K562 (cell line): ENCODE data around the gene TUBB4B. TPM values are rescaled to one million over a fixed set of nuclear protein-coding genes. Genes with fewer than 3 reads are reported as not detected.

Experiments used
- ZNF584 ChIP-seq: fragments of 200-800 bp; sonication (Bioruptor generic); IDR thresholded peaks from 2 replicates; pipeline ENCODE4 v1.6.1; 2016; ENCODE audit warnings: low read depth, mild to moderate bottlenecking, missing genetic modification characterization, missing compliant biosample characterization
- polyA plus RNA-seq, 8 experiments: library from polyadenylated mRNA; depleted of rRNA in 4 of 8; stranded (reverse) in 5 of 8; unstranded in 3 of 8; fragments of >200 nt; fragmentation: Nextera tagmentation in 2 of 8; fragmentation: Illumina TruSeq in 1 of 8; extraction: Ambion mirVana in 2 of 8; extraction: Trizol in 1 of 8; gene quantifications; 2 replicates each; pipeline versions ENCODE4 v1.2.1 to v1.2.3, GENCODE V29; 2011 to 2014; ENCODE audit warnings: inconsistent platforms in 1 of 8, missing spikeins in 1 of 8
- total RNA-seq, 7 experiments: library from RNA; depleted of rRNA in 6 of 7; stranded (reverse); fragments of >200 nt in 6 of 7; fragmentation: Illumina TruSeq in 2 of 7; extraction: Trizol in 2 of 7; gene quantifications; 2 replicates each; pipeline versions ENCODE4 v1.2.1 to v1.2.3, GENCODE V29; 2011 to 2021; ENCODE audit warnings: low replicate concordance in 1 of 7
- TF ChIP-seq, protein P1 (sequence below), 2 experiments: fragments of 450-650 bp; formaldehyde crosslinking in 1 of 2; IDR thresholded peaks; 2 replicates each; pipeline versions ENCODE4 v1.4.0 to v1.6.1; 2014 to 2020; ENCODE audit warnings: mild to moderate bottlenecking in 2 of 2, borderline replicate concordance in 1 of 2, low read depth in 1 of 2

Gene TUBB4B
- total and polyA plus RNA-seq, 9 of the 15 experiments (the other 6 are each of a cell fraction or from before 2014, with no cell fraction given): 24.1 to 443 (median 268) TPM

DNA sequence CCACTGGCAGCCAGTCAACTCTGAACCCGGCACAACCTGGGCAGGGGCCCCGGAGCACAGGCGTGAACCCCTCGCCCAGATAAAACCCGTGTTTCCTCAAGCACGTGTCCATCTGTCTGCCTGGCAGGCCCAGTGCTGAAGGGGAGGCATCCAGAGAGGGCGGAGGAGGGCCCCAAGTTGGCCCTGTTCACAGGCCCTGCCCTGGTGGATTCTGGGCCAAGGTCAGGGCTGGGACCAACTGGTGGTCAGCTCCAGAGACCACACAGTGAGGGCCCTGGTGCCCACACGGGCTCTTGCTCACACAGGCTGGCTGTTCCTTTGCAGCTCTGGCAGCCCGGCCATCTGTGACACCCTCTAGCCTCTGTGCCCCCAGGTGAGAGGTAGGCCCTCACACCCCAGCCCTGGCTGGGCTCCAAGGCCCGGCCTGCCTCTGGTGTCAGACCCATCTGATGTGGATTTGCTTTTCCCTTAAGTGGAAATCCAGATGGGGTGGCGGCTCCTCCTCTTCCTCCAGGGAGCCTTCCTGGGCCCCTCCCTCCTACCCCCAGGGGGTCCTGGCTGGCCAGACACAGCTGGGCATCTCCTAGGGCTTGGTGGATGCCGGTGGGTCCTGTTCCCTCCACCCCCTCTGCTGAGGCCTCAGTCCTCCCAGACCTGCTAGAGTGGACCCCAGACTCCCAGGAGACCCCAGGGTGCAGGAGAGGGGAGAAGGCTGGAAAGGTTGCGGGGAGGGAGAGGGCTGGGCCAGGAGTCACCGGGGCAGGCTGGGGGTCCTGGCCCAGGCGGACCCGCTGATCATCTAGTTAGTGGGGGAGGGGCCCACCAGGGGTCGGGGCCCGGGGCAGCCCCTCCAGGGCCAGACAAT is 9.5 kb downstream of the TUBB4B start (continued):
- TF ChIP-seq, protein P1, sequence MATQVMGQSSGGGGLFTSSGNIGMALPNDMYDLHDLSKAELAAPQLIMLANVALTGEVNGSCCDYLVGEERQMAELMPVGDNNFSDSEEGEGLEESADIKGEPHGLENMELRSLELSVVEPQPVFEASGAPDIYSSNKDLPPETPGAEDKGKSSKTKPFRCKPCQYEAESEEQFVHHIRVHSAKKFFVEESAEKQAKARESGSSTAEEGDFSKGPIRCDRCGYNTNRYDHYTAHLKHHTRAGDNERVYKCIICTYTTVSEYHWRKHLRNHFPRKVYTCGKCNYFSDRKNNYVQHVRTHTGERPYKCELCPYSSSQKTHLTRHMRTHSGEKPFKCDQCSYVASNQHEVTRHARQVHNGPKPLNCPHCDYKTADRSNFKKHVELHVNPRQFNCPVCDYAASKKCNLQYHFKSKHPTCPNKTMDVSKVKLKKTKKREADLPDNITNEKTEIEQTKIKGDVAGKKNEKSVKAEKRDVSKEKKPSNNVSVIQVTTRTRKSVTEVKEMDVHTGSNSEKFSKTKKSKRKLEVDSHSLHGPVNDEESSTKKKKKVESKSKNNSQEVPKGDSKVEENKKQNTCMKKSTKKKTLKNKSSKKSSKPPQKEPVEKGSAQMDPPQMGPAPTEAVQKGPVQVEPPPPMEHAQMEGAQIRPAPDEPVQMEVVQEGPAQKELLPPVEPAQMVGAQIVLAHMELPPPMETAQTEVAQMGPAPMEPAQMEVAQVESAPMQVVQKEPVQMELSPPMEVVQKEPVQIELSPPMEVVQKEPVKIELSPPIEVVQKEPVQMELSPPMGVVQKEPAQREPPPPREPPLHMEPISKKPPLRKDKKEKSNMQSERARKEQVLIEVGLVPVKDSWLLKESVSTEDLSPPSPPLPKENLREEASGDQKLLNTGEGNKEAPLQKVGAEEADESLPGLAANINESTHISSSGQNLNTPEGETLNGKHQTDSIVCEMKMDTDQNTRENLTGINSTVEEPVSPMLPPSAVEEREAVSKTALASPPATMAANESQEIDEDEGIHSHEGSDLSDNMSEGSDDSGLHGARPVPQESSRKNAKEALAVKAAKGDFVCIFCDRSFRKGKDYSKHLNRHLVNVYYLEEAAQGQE (IDR thresholded peaks at IDR 0.05; ENCODE audit: borderline replicate concordance): no peak
- TF ChIP-seq, protein P1 (CRISPR knock-in tag; IDR thresholded peaks at IDR 0.05; ENCODE audit: low read depth): no peak
- no peak for TF ChIP-seq ZNF584 (CRISPR knock-in tag)
- TF ChIP-seq, all 486 proteins: peak for 4
